Measurements from ENCODE around the gene CDH8. TPM values are rescaled to one million over a fixed set of nuclear protein-coding genes. Genes with fewer than 3 reads are reported as not detected.
"Not testable (repeated sequence)": the region's sequence is repeated elsewhere in the genome, so short reads cannot be mapped to it uniquely, and the experiment has no call there.

Gene CDH8
- total RNA-seq, 2 donors from 2014 or later = not detected

GRCh38 chr16:61726701-61727100 lies 309.5 kb downstream of the CDH8 start:
- no peaks in the 10 kb centered on the region for H3K27me3 Mint-ChIP-seq
- H3K4me1 Mint-ChIP-seq = no peaks in the 10 kb centered on the region
- H3K9me3 ChIP-seq (ENCODE audit: control insufficient read depth, low read length, poor library complexity, severe bottlenecking) = peaks cover 3% of the 10 kb centered on the region
- no peak for ATAC-seq
- no peak overlapping the region for H3K27ac Mint-ChIP-seq
- no peak overlapping the region for H3K4me3 Mint-ChIP-seq
- DNase-seq = no peak
- H3K36me3 Mint-ChIP-seq (ENCODE audit: low read depth) = no peaks in the 10 kb centered on the region

- no peaks in the 10 kb centered on the region for H3K27me3 Mint-ChIP-seq
- ATAC-seq (no peak), DNase-seq (no peak)
- H3K9me3 ChIP-seq (ENCODE audit: control insufficient read depth, low read length, poor library complexity, severe bottlenecking) = peaks cover 3% of the 10 kb centered on the region
- no peaks in the 10 kb centered on the region for H3K36me3 Mint-ChIP-seq (ENCODE audit: low read depth)
- H3K4me1 Mint-ChIP-seq = no peaks in the 10 kb centered on the region
- no peak overlapping the region for H3K27ac Mint-ChIP-seq
- no peak overlapping the region for H3K4me3 Mint-ChIP-seq
Observed at GRCh38 chr16:61726125-61726524, 310.1 kb downstream of the CDH8 start.

GRCh38 chr16:61721544-61721943 lies 314.7 kb downstream of the CDH8 start:
- Mint-ChIP-seq H3K4me3 (no peak overlapping the region), H3K27ac (no peak overlapping the region), H3K27me3 (no peaks in the 10 kb centered on the region), H3K36me3 (ENCODE audit: low read depth) (no peaks in the 10 kb centered on the region), H3K4me1 (no peaks in the 10 kb centered on the region)
- DNase-seq (no peak), ATAC-seq (no peak)
- H3K9me3 ChIP-seq (ENCODE audit: control insufficient read depth, low read length, poor library complexity, severe bottlenecking) = peaks cover 3% of the 10 kb centered on the region

GRCh38 chr16:61715393-61715792 lies 320.8 kb downstream of the CDH8 start:
- H3K9me3 ChIP-seq (ENCODE audit: control insufficient read depth, low read length, poor library complexity, severe bottlenecking) = no peaks in the 10 kb centered on the region
- Mint-ChIP-seq H3K27ac (no peak overlapping the region), H3K4me1 (no peaks in the 10 kb centered on the region), H3K4me3 (no peak overlapping the region), H3K27me3 (no peaks in the 10 kb centered on the region), H3K36me3 (ENCODE audit: low read depth) (no peaks in the 10 kb centered on the region)
- DNase-seq (no peak), ATAC-seq (no peak)

GRCh38 chr16:61713787-61714186 lies 322.5 kb downstream of the CDH8 start:
- no peak overlapping the region for H3K4me3 Mint-ChIP-seq
- no peaks in the 10 kb centered on the region for H3K9me3 ChIP-seq (ENCODE audit: control insufficient read depth, low read length, poor library complexity, severe bottlenecking)
- no peaks in the 10 kb centered on the region for H3K36me3 Mint-ChIP-seq (ENCODE audit: low read depth)
- no peaks in the 10 kb centered on the region for H3K4me1 Mint-ChIP-seq
- no peaks in the 10 kb centered on the region for H3K27me3 Mint-ChIP-seq
- H3K27ac Mint-ChIP-seq = no peak overlapping the region
- no peak for ATAC-seq
- DNase-seq = no peak

- not testable (repeated sequence) for DNase-seq; H3K9me3 ChIP-seq (ENCODE audit: control insufficient read depth, low read length, poor library complexity, severe bottlenecking); H3K36me3 Mint-ChIP-seq (ENCODE audit: low read depth); H3K4me1 Mint-ChIP-seq; H3K4me3 Mint-ChIP-seq; H3K27me3 Mint-ChIP-seq; H3K27ac Mint-ChIP-seq; ATAC-seq
Observed at GRCh38 chr16:61699640-61700039, 336.6 kb downstream of the CDH8 start.

- DNase-seq = no peak
- ATAC-seq = no peak
- Mint-ChIP-seq H3K4me3 (no peak overlapping the region), H3K27ac (no peak overlapping the region), H3K27me3 (no peaks in the 10 kb centered on the region), H3K4me1 (no peaks in the 10 kb centered on the region), H3K36me3 (ENCODE audit: low read depth) (no peaks in the 10 kb centered on the region)
- H3K9me3 ChIP-seq (ENCODE audit: control insufficient read depth, low read length, poor library complexity, severe bottlenecking) = no peaks in the 10 kb centered on the region
Observed at GRCh38 chr16:61684541-61684940, 351.7 kb downstream of the CDH8 start.

- no peak overlapping the region for H3K4me3 Mint-ChIP-seq
- no peaks in the 10 kb centered on the region for H3K4me1 Mint-ChIP-seq
- ATAC-seq = no peak
- H3K27me3 Mint-ChIP-seq = no peaks in the 10 kb centered on the region
- no peaks in the 10 kb centered on the region for H3K36me3 Mint-ChIP-seq (ENCODE audit: low read depth)
- no peak for DNase-seq
- H3K9me3 ChIP-seq (ENCODE audit: control insufficient read depth, low read length, poor library complexity, severe bottlenecking) = peaks cover 3% of the 10 kb centered on the region
- no peak overlapping the region for H3K27ac Mint-ChIP-seq
Observed at GRCh38 chr16:61681673-61682072, 354.6 kb downstream of the CDH8 start.

GRCh38 chr16:61681124-61681523 lies 355.1 kb downstream of the CDH8 start:
- DNase-seq = no peak
- Mint-ChIP-seq H3K36me3 (ENCODE audit: low read depth) (no peaks in the 10 kb centered on the region), H3K27ac (no peak overlapping the region), H3K4me1 (no peaks in the 10 kb centered on the region), H3K4me3 (no peak overlapping the region), H3K27me3 (no peaks in the 10 kb centered on the region)
- no peak for ATAC-seq
- peaks cover 3% of the 10 kb centered on the region for H3K9me3 ChIP-seq (ENCODE audit: control insufficient read depth, low read length, poor library complexity, severe bottlenecking)

- ATAC-seq (no peak), DNase-seq (no peak)
- Mint-ChIP-seq H3K36me3 (ENCODE audit: low read depth) (no peaks in the 10 kb centered on the region), H3K4me3 (no peak overlapping the region), H3K4me1 (no peaks in the 10 kb centered on the region), H3K27ac (no peak overlapping the region), H3K27me3 (no peaks in the 10 kb centered on the region)
- H3K9me3 ChIP-seq (ENCODE audit: control insufficient read depth, low read length, poor library complexity, severe bottlenecking) = peaks cover 3% of the 10 kb centered on the region
Observed at GRCh38 chr16:61678182-61678581, 358.1 kb downstream of the CDH8 start.

GRCh38 chr16:61677776-61678175 lies 358.5 kb downstream of the CDH8 start:
- Mint-ChIP-seq H3K27me3 (no peaks in the 10 kb centered on the region), H3K27ac (no peak overlapping the region), H3K36me3 (ENCODE audit: low read depth) (no peaks in the 10 kb centered on the region), H3K4me1 (no peaks in the 10 kb centered on the region), H3K4me3 (no peak overlapping the region)
- no peak for DNase-seq
- no peak for ATAC-seq
- peaks cover 3% of the 10 kb centered on the region for H3K9me3 ChIP-seq (ENCODE audit: control insufficient read depth, low read length, poor library complexity, severe bottlenecking)

- Mint-ChIP-seq H3K27ac (no peak overlapping the region), H3K36me3 (ENCODE audit: low read depth) (no peaks in the 10 kb centered on the region), H3K4me3 (no peak overlapping the region), H3K27me3 (no peaks in the 10 kb centered on the region), H3K4me1 (no peaks in the 10 kb centered on the region)
- H3K9me3 ChIP-seq (ENCODE audit: control insufficient read depth, low read length, poor library complexity, severe bottlenecking) = peaks cover 3% of the 10 kb centered on the region
- DNase-seq (no peak), ATAC-seq (no peak)
Observed at GRCh38 chr16:61676740-61677139, 359.5 kb downstream of the CDH8 start.

GRCh38 chr16:61671161-61671560 lies 365.1 kb downstream of the CDH8 start:
- DNase-seq = no peak
- H3K27me3 Mint-ChIP-seq = no peaks in the 10 kb centered on the region

GRCh38 chr16:61665512-61665911 lies 370.7 kb downstream of the CDH8 start:
- H3K4me1 Mint-ChIP-seq = no peaks in the 10 kb centered on the region
- no peaks in the 10 kb centered on the region for H3K27me3 Mint-ChIP-seq
- H3K9me3 ChIP-seq (ENCODE audit: control insufficient read depth, low read length, poor library complexity, severe bottlenecking) = no peaks in the 10 kb centered on the region
- no peak overlapping the region for H3K4me3 Mint-ChIP-seq
- DNase-seq (no peak), ATAC-seq (no peak)
- H3K36me3 Mint-ChIP-seq (ENCODE audit: low read depth) = no peaks in the 10 kb centered on the region
- no peak overlapping the region for H3K27ac Mint-ChIP-seq

More at GRCh38 chr16:61671161-61671560, 365.1 kb downstream of the CDH8 start:
- Mint-ChIP-seq H3K4me1 (no peaks in the 10 kb centered on the region), H3K4me3 (no peak overlapping the region), H3K27ac (no peak overlapping the region), H3K36me3 (ENCODE audit: low read depth) (no peaks in the 10 kb centered on the region)
- no peak for ATAC-seq
- no peaks in the 10 kb centered on the region for H3K9me3 ChIP-seq (ENCODE audit: control insufficient read depth, low read length, poor library complexity, severe bottlenecking)

- Mint-ChIP-seq H3K27me3 (no peaks in the 10 kb centered on the region), H3K4me1 (no peaks in the 10 kb centered on the region), H3K27ac (no peak overlapping the region), H3K36me3 (ENCODE audit: low read depth) (no peaks in the 10 kb centered on the region), H3K4me3 (no peak overlapping the region)
- ATAC-seq = no peak
- DNase-seq = no peak
- H3K9me3 ChIP-seq (ENCODE audit: control insufficient read depth, low read length, poor library complexity, severe bottlenecking) = no peaks in the 10 kb centered on the region
Observed at GRCh38 chr16:61659936-61660335, 376.3 kb downstream of the CDH8 start.
